Measurements from ENCODE around the gene EVX2.

The EVX2 gene

DNA sequence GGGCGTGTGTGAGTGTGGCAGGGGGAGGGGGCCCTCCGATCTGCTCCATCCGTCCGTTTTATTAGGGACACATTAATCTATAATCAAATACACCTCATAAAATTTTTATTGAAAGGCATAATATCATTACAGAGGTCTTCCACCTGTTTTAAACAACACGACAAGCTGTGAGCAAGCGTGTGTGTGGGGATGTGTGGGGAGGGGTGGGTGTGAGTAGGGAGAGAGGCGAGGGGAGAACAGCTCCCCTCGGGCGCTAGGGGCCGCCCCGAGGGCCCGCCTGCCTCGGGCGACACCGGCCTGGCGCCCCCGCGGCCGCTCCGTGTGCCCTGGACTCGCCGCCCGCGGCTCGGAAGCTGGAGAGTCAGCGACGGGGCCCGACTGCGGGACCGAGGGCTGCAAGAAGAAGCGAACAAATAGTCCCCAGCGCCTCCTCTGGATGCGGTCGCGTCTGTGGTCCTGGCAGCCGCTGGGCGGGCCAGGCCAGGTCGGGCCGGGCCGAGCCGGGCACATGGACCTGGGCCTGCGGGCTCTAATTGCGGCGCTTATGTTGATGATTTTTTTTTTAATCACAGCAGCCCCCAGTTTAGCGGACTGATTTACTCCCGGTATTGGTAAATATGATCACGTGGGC lies 38.4 kb upstream of the EVX2 start:
- no peak for DNase-seq

DNA sequence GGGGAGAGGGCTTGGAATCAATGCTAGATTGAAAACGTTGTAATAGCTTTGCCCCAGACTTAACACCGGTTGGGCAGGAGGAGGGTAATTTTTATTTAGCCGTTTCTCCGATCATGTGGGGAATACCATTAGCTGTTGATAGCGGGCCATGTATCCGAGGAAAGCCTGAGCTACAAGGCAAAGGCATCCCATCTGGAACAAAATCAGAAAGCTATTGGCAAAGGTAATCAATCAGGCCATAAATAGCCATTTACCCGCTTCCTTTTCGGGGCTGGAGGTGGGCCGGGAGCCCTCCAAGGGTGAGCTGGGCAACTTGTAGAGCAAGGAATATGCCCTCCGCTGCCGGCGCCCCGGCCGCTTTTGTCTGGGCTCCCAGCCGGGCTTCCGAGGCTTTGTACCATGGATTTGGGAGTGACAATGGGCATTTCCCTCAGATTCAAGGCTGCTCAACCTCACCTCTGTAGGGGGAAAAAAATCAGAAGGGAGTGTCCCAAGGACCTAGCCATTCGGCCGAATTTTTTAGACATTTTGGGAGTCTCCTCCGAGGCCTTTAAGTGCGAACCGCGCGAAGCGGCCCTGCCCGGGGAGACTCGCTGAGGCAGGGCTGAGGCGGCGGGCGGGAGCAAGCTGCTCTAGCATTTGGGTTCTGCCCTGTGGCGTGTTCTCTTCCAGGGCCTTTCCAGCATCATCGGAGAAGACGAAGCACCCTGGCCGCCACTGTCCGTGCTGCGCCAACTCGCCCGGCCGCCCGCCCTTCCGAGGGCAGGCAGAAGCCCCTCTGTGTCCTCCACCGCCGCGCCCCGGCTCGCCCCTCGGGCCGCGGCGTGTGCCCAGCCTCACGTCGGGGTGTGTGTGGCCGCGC lies 37.7 kb upstream of the EVX2 start:
- DNase-seq, result no peak

DNA sequence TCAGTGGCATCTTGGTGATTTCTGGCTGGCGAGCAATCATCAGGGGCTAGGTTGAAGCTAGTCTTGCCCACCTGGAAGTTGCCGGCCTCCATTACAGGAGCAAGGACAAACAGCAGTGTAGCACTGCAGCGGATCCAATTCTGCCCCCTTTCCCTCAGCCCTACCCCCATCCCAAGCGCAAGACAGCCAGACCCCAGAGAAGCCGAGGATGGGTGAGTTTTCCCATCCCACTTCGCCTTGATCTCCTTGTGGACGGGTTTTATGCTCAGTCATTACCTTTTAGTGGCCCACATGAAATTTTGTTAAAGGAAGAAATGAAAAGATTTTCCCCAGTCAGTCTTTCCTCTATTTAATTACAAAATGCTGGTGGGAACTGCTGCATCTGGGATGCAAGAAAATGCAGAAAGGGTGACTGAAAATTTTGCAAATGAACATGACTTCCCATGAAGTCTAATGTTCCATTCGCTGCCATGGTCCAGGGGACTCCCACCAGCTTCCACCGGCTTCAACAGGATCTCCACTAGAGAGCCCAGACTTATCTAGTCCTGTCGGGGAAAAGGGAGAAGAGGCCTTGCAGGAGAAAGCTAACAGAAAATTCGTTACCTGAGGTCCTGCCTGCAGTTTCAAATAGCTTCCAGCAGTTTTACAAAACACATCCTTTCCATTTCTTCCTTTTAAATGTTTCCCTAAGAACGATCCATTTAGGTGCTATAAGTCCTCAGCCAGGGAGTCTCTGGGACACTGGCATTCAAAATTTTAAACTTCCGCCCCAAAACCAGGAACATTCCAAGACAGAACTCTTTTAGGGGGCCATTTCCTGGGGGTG lies 36.8 kb upstream of the EVX2 start:
- DNase-seq, result no peak

DNA sequence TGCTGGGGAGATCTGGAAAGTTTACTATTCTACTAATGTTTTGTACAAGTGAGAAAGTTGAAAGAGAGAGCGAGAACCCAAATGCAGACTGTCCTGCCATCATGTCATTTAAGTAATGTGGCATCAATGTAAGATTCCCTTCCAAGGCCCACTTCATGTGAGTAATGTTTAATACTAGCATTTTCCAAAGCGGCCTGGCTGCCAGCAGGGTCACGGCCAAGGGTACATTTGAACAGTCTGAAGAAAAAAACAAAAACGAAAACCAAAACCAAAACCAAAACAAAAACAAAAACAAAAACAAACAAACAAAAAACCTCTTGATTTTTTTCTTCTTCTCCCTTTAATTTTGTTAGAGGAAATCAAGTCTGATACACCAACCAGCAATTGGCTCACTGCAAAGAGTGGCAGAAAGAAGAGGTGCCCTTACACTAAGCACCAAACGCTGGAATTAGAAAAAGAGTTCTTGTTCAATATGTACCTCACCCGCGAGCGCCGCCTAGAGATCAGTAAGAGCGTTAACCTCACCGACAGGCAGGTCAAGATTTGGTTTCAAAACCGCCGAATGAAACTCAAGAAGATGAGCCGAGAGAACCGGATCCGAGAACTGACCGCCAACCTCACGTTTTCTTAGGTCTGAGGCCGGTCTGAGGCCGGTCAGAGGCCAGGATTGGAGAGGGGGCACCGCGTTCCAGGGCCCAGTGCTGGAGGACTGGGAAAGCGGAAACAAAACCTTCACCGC lies 35.0 kb upstream of the EVX2 start:
- no peak for DNase-seq

DNA sequence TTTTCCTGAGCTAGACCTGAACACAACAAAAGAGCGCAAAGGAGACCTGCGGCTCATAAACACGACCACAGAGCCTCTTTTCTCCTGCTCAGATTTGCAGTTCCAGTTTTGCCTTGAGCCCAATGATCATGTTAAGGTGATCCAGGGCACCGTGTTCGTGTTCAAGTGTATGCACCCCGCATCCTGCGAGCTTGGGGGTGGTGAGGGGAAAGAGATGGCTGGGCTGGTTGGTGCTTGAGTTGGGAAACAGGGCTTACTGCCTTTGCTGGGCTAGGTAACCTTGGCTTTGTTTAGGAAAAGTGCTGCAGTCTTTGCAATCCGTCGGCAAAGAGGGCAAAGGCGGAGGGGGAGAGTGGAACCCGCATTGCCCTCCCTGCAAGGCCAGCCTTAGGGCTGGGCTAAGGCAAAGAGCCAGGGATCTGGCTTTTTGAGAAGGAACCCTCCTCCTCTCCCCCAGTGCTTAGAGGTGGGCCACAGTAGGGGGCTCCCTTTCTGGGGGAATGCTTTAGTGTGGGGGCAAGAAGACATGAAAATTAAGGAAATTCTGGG lies 34.1 kb upstream of the EVX2 start:
- DNase-seq, result no peak

DNA sequence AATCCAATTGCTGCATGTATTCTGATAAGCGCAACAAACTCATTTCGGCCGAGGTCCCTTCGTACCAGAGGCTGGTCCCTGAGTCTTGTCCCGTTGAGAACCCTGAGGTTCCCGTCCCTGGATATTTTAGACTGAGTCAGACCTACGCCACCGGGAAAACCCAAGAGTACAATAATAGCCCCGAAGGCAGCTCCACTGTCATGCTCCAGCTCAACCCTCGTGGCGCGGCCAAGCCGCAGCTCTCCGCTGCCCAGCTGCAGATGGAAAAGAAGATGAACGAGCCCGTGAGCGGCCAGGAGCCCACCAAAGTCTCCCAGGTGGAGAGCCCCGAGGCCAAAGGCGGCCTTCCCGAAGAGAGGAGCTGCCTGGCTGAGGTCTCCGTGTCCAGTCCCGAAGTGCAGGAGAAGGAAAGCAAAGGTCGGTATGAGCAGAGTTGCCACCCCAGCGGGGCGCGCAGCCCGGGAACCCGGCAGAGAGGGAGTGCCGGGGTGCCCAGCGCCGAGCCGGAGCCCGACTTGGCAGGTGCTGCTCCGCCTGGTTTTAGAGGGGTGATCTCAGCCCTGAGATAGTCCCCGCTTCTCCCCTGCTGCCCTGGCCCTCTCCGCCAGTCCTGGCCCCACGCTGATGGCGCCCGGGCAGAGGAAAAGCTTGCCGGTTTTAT lies 33.5 kb upstream of the EVX2 start:
- DNase-seq, result no peak

DNA sequence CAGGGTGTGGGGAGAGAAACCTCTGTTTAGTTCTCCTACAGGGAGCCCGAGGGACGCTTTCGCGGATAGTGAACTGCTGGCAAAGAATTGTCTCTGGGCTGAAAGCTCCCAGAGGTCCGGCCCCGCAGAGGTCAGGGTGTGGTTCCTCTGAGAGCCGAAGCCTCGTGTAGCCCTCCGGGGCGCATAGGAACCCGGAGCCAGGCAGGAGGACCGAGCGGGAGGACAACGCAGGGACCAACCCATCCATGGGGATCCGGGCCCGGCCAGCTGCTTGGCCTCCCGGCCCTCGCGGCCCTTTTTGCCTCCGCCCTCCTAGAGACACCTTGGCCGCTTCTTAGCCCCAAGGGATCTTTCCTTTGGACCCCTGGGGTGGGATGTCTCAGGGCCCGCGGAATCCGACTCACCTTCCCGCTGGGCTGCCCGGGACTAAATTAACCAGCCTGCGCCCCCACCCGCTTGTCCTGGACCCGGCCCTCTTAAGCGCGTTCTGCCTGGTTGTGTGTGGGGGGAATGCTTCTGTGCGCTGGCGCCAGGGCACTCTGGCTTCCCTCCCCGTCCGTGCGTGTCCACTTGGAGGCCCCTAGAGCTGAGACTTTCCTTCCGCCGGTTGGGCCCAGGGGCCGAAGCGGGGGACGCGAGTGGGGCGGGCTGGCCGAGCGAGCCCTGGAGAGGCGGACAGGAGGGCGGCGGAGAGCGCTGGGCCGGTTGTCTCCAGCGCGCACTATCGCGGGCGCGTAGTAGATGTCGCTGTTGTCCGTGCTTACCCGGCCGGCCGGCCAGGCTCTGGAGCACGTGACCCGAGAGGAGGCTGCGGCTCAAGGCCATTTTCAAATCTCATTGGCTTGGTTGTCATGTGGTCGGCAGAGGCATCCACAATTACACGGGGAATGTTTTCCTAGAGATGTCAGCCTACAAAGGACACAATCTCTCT lies 32.4 kb upstream of the EVX2 start, which contains the start of gene HOXD10:
TSS of gene HOXD10 (plus strand) at position 896 of the 931 bp plus-strand sequence. CDS start 56 bp downstream, outside the sequence.
- no peak for DNase-seq

DNA sequence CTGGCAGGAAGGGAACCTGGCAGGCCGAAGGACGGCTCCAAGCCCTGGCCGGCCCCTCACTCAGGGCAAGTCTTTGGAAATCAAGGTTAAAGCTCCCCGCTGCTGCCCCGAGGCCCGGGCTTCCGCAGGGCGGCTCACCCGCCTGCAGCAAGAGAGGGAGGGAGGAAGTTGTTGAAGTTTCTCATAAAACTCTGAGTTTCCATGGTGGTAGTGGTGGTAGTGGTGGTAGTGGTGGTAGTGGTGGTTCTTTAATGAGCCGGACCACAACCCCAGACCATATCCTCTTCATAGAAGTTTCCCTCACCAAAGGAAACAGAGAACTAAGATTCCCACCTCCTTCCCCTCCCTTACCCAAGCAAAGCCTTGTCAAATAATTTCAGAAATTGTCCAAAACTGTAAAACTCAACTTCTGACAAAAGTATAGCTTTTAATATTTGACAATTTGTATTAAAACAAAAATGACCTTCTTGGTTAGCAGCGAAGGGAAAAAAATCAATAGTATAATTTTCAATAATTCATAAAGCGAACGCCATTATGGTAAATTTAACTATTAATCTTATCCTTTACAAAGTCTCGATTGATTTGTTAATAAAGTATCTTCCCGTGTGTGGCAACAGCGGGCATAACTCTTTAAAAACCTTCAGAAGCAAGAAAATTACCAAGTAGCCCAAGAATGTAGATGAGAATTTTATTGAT lies 31.3 kb upstream of the EVX2 start:
- DNase-seq, result no peak

DNA sequence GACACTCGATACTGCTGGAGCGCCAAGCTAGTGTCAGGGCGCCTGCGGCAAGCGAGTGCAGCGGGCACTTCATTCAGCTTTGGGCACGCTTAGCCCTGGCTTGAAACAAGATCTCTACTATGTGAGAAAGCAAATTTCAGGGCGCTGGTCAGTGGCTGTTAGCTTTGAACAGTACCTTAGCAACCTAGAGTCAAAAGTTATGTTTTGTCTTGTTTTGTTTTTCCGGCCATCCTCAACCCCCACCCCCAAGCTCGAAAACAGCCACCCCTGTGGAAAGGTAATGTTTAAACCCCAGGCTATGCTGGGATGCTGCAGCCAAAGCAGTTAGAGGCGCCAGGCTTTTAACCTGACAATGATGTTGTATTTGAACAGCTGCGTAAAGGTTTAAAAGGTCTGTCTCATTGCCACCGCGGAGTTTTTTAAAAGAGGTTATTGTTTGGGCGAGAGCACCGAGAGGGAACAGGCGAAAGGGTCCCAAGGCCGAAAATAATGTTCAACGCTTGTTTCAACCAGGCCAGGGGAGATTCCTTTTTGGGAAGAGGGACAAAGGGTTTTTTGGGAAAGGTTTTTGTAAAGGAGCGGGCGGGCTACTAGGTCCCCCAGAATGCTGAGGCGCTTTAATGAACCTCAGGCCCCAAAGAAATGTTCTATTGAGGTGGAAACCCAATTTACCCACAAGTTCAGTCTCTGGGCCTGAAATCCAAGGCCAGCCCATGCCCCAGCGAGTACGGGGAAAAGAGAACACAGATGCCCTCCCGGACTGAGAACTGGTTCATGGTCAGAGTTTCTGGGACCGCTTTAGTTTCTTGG lies 30.6 kb upstream of the EVX2 start:
- no peak for DNase-seq

DNA sequence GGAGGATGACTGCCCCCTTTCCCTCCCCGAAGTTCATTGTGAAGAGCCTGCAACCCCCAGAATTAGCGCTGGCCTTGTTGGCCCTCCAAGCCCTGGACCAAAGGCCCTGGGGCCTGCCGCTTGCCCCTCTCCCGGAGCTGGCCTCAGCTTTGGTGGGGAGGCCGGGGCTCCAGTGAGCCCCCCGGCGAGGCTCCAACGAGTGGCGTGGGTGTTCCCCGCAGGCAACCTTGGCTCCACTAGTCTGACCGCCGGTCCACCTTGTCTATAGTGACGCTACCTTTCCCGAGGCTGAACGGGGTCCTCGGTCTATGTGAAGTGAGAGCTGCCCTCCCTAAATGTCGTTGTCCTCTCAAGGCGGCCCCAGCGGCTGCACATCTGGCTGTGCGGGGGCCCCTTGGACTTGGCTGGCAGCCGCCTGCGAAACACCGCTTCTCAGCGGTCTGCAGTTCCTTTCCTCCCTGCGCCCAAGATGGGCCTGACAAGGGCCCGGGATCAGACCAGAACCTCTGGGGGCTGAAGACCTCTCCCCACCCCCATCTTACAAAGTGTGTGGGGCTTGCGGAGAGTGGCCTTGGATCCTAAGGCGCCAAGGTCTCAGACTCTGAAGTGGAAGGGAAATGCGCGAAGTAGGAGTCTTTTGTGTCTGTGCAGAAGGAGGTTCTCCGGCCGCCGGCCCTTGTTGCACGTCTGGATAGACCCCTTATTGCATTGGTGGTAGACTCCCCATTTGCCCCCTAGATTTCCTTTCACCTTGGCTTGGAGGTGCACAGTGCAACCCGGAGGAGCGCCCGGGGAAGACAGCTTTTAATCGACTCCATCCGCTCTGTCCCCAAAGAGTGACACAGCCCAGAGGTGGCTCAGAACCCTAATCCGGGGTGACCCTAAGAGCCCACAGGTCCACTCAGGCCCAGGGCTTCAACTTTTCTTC lies 28.9 kb upstream of the EVX2 start:
- DNase-seq, result no peak

DNA sequence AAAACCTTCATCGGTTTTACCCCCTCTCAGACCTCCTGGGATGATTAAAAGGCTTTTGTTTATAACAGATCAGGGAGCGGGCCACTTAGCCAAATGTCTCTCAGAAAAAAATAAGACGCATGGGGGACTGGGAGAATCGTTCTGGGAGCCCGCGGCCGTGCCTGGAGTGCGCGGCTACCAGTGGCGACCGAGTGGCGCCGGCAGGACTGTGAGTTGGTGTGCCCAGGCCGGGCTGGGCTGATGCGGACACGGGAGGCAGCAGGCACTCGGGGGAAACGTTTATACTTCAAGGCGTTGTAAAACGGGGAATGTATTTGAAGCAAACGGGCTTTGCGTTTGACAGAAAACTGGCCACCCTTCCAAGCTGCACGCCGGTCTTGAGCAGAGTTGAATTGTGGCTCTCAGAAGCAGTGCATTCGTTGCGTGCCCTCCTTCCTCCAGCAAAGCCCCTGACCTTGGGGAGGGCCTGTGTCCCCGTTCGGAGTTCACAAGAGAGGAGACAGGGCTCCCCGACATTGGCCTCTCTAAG lies 28.1 kb upstream of the EVX2 start:
- DNase-seq, result no peak

DNA sequence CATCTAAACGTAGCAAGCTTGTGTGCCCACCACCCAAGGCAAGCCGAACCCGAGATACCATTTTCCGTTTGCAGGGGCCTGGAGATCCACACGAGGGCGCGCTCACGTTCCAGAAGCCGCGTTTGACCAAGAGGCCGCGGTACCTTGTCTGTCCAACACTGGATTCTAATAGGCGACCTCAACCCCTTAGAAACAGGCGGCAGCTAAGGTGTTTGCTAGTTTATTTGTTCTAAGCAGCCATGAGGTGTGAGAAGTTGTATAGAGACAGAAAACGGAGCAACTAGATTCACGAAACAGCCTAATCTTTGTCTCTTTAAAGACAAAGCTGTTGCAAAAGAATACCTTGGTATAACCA lies 27.5 kb upstream of the EVX2 start:
- no peak for DNase-seq

DNA sequence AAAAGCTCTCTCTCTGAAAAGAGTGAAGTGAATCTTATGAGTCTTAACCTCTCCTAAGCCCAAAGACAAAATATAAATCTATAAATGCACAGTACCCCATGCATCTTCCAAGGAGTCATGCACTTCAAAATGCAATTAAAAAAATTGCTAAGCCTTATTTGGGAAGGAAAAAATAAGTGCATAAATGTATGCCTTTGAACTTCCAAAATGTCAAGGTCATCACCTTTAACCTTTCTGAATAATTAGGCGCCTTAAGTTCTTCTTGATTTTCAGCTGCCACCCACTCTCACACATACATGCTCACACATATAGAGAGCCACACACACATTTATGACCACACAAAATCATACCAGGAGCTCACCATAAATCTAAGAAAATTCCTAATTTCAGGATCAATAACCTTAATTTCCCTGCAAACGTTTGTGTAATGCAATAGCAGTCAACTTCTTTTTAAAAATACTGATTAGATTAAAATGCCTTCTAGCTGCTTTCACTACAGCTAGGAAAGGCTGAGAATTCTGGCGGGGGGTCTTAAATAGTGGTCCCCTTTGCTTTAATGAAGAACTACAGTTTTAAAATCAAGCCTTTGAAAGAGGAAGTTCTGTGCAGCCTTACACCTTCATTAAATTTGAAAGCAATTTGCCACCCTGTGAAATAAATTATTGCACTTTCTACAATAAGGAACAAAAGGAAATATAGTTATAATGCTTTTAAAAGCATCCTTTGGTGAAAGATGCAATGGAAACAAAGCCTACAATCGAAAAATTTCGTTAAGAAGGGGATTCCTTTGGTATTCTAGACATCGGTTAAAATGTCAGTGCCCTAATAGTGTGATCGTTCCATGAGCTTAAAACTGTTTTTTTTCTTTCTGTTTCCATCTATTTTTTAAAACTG lies 26.9 kb upstream of the EVX2 start:
- no peak for DNase-seq

DNA sequence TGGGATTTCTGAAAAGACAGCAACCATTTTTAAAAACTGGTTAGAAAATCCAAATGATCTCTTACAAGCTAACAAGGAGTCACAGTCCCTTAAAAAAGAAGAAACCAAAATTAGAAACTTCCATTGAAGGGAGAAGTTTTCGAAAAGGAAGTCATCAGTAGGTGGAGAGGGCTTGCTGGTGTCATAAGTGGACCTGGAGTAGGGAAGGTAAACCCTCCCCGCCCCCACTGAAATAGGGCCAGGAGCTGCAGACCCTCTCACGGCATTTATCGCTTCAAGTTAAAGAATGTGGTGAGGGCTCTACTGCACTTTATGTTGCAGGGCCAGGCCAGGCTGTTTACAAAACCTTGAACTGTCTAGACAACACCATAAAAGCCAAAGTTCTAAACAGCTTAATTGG lies 26.2 kb upstream of the EVX2 start:
- DNase-seq, result no peak

DNA sequence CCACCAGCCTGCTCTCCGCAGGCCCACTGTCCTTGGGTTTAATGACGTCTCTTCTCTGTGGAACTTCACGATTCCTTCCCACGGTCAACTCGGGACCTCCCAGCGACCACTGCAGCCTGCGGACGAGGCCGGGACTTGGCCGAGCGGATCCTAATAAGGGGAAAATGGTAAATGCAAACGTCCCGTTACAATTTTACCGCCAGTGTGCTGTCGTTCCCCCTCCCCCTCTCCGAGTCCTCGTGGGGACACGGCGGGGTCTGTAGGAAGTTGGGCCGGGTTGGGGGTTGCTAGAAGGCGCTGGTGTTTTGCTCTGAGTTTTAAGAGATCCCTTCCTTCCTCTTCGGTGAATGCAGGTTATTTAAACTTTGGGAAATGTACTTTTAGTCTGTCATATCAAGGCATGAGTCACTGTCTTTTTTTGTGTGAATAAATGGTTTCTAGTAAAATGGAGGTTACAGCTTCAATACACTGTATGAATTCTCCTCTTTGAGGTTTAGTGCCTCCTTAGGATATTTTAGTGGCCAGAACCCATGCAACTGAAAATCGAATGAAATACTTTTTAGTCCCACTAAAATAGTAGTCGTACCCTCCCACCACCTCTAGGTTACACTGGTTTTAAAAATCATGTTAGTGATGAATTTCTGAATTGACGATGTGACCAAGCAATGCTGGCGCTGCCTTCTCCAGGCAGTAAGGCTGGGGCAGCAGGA lies 25.6 kb upstream of the EVX2 start:
- DNase-seq, result no peak

DNA sequence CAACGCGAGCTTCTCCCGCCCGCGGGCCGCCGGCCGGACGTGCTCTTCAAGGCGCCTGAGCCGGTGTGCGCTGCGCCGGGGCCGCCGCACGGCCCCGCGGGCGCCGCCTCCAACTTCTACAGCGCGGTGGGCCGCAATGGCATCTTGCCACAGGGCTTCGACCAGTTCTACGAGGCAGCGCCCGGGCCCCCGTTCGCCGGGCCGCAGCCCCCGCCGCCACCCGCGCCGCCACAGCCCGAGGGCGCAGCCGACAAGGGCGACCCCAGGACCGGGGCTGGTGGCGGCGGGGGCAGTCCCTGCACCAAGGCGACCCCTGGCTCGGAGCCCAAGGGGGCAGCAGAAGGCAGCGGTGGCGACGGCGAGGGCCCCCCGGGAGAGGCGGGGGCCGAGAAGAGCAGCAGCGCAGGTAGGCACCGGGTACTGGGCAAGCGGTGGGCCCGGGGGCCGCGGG lies 24.0 kb upstream of the EVX2 start:
- DNase-seq, result no peak
